NK-92 treated with Interleukin-12 subunit alpha and Interleukin-12 subunit beta, amount 100 ng/mL, for 24 hours (cell line): ENCODE results near the gene OR6N2.

Source experiments
- DNase-seq: peaks from one replicate; lab custom pipeline; 2025; lab: John Stamatoyannopoulos, UW

The OR6N2 gene

DNA sequence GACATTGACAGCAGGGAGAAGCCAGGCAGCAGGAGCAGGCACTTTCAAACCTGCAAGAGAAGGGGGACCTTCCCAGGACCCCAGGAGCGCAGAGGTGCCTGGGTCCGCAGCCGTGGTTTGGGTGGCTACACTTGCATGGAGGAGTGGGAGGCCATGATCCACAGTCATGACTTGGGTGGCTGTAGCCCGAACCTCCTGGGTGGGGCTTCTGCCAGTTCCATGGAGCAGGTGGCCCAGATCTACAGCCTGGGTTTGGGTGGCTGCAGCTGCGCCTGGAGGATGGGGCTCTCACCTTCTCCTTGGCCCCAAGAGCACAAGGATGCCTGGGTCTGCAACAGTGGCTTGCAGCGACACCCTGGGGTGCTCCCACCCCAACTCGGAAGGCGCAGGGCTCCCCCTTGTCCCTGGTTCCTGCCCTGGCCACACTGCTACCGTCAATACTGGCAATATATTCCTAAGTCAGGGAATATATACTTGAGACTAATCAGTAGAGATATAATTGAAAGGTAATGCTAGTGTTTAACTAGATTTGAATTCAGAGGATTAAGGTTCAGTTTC, 28.8 kb downstream of the OR6N2 start:
- DNase-seq = no peak

GRCh38 chr1:158735848-158736247, 45.2 kb downstream of the OR6N2 start:
- DNase-seq = no peak

- DNase-seq = no peak
Measured at GRCh38 chr1:158732524-158732923, 48.5 kb downstream of the OR6N2 start.

DNA sequence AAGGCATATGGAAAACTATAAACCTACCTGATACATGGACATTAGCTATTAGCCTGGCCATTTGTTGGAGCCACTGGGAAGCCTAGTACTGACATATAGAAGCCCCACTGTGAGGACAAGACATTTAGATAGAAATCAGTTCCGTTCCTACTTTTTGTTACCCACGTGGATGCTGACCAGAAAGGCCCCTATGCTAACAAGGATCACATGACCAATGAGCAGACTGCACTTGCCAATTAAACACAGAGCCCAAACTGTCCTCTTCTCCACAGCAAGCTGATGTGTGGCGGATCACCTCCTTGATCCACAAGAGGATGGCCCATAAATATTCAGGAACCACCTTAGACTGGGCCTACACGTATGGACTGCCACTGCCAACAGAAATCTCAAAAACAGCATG, 49.3 kb downstream of the OR6N2 start:
- DNase-seq = no peak

- no peak for DNase-seq
Measured at GRCh38 chr1:158730453-158730852, 50.6 kb downstream of the OR6N2 start.

DNA sequence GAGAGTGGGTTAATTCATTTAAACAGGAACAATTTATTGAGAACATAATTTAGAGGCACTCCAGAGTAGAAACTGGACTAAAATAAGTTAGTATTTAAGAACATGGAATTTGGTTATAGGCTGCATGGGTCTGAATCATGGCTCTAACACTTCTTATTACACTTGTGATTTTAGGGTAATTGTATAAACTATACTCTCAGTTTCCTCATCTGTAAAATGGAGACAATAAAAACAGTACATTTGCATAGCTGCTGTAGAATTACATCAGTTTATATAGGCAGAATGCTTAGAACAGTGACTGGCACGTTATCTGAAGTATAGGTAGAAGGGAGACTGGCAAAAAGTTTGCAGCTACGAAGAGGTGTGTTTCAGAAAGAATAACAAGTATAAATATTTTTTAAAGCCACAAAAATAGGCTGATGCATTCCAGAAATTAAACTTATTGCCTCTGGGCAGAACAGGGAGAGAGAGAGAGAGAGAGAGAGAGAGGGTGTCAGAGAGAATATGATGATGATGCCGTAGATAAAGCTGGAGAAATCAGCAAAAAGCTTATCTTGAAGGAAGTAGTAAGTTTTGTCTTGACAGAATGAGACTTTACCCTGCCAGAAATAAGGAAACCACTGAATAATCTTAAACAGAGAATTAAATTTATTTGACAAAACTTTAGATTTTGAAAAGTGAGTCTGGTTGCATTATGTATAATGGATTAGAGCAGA, 52.3 kb downstream of the OR6N2 start:
- no peak for DNase-seq

DNA sequence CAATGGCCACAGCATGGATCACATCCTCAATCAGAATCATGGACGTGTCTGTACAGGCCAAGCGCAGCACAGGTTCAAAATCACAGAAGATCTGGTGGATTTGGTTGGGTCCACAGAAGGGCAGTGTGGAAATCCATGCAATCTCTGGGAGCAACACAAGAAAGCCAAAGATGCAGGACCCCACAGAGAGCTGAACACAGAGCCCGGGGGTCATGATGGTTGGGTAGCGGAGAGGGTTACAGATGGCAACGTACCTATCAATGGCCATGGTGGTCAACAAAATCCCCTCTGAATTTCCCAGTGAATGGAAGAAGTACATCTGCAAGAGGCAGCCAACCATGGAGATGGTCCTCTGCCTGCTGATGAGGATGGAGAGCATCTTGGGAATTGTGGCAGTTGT, 56.6 kb downstream of the OR6N2 start:
- DNase-seq = no peak
